H1 (cell line): ENCODE measurements around the gene ALDH7A1. TPM values are rescaled to one million over a fixed set of nuclear protein-coding genes. Genes with fewer than 3 reads are reported as not detected.

Source experiments
- CTCF ChIA-PET: fragments of 300-600 bp; sonication (Branson Sonifier 250); formaldehyde crosslinking; loops from one replicate; lab custom pipeline; 2021; ENCODE audit not compliant: partially characterized antibody; lab: Charles Lee
- POLR2A ChIA-PET: fragments of 300-600 bp; sonication (Branson Sonifier 250); formaldehyde crosslinking; loops from one replicate; lab custom pipeline; 2021; ENCODE audit warnings: inconsistent platforms; ENCODE audit not compliant: partially characterized antibody; lab: Charles Lee
- DNase-seq, 2 experiments: peaks; one replicate each; pipeline versions ENCODE4 v3.0.0 to v3.0.0-alpha.2; 2010 to 2022; ENCODE audit warnings: low spot score in 2 of 2, low read depth in 1 of 2, mixed read lengths in 1 of 2
- FAIRE-seq: peaks from 2 replicates; lab custom pipeline; 2011; peaks lifted over from hg19 to GRCh38; lab: Jason Lieb, UNC
- H2AFZ ChIP-seq: 2 replicates; pipeline ENCODE4 v1.8.1; 2012; ENCODE audit warnings: low read length, inconsistent platforms
- H2AK5ac ChIP-seq: 2 replicates; pipeline ENCODE4 v1.6.1; 2013; ENCODE audit warnings: low read depth, low read length
- H2BK120ac ChIP-seq: replicated peaks from 2 replicates; pipeline ENCODE3; 2013; ENCODE audit warnings: low read depth, low read length, inconsistent platforms
- H2BK12ac ChIP-seq: 2 replicates; pipeline ENCODE4 v1.6.1; 2013; ENCODE audit warnings: low read depth, low read length
- H2BK15ac ChIP-seq: 2 replicates; pipeline ENCODE4 v1.6.1; 2013; ENCODE audit warnings: low read length
- H2BK20ac ChIP-seq: 2 replicates; pipeline ENCODE4 v1.6.1; 2013; ENCODE audit warnings: low read length
- H2BK5ac ChIP-seq: 2 replicates; pipeline ENCODE4 v1.6.1; 2013; ENCODE audit warnings: low read depth, low read length
- H3K14ac ChIP-seq: 2 replicates; pipeline ENCODE4 v1.6.1; 2013; ENCODE audit warnings: inconsistent platforms; ENCODE audit not compliant: insufficient read length
- H3K18ac ChIP-seq: 2 replicates; pipeline ENCODE4 v1.6.1; 2013; ENCODE audit warnings: low read length; ENCODE audit errors: extremely low read depth
- H3K23ac ChIP-seq: 2 replicates; pipeline ENCODE4 v1.6.1; 2013; ENCODE audit warnings: inconsistent platforms; ENCODE audit not compliant: insufficient read length
- H3K23me2 ChIP-seq: 2 replicates; pipeline ENCODE4 v1.6.1; 2013; ENCODE audit warnings: low read depth, low read length
- H3K27ac ChIP-seq: 2 replicates; pipeline ENCODE4 v1.6.1; 2011; ENCODE audit warnings: low read depth, low read length, inconsistent platforms
- H3K27me3 ChIP-seq, 4 experiments: replicated peaks in 1 of 4; 1 replicate in 1 of 4; 2 replicates in 3 of 4; pipeline versions ENCODE4 v1.6.1 to v1.8.1; 2011 to 2013; ENCODE audit warnings: low read length in 3 of 4, mild to moderate bottlenecking in 3 of 4, inconsistent platforms in 2 of 4, mixed read lengths in 2 of 4, moderate library complexity in 1 of 4; ENCODE audit not compliant: control insufficient read depth in 3 of 4, insufficient read depth in 3 of 4; ENCODE audit errors: extremely low read depth in 1 of 4
- H3K36me3 ChIP-seq, 4 experiments: 2 replicates each; pipeline versions ENCODE4 v1.6.1 to v1.8.1; 2011 to 2013; ENCODE audit warnings: mild to moderate bottlenecking in 4 of 4, low read length in 3 of 4, moderate library complexity in 2 of 4, control low read depth in 1 of 4, inconsistent platforms in 1 of 4; ENCODE audit not compliant: insufficient read depth in 4 of 4, control insufficient read depth in 2 of 4
- H3K4ac ChIP-seq: replicated peaks from 2 replicates; pipeline ENCODE3; 2013; ENCODE audit warnings: low read length, low read depth, mixed read lengths, inconsistent platforms; ENCODE audit not compliant: insufficient read length
- H3K4me1 ChIP-seq, 4 experiments: replicated peaks in 1 of 4; 1 replicate in 1 of 4; 2 replicates in 3 of 4; pipeline versions ENCODE4 v1.6.1 to v1.8.1; 2011 to 2013; ENCODE audit warnings: low read length in 3 of 4, inconsistent platforms in 2 of 4, mixed read lengths in 1 of 4; ENCODE audit not compliant: insufficient read depth in 4 of 4, control insufficient read depth in 3 of 4
- H3K4me2 ChIP-seq, 2 experiments: 2 replicates each; pipeline versions ENCODE4 v1.6.1 to v1.8.1; 2011 to 2013; ENCODE audit warnings: low read depth in 2 of 2, low read length in 2 of 2, control low read depth in 1 of 2, inconsistent platforms in 1 of 2, mild to moderate bottlenecking in 1 of 2; ENCODE audit not compliant: insufficient read depth in 1 of 2
- H3K4me3 ChIP-seq, 4 experiments: fragments of 200-600, 300-600 bp in 1 of 4; sonication (generic), shearing (Covaris generic), sonication (Bioruptor Twin) in 1 of 4; 2 replicates each; pipeline versions ENCODE4 v1.5.1 to v1.8.1; 2011 to 2016; ENCODE audit warnings: low read length in 4 of 4, low read depth in 3 of 4, control low read depth in 2 of 4, inconsistent platforms in 2 of 4, mild to moderate bottlenecking in 2 of 4, mixed read lengths in 1 of 4, moderate library complexity in 1 of 4; ENCODE audit not compliant: insufficient read depth in 2 of 4; ENCODE audit errors: extremely low read depth in 1 of 4
- H3K56ac ChIP-seq: replicated peaks from 2 replicates; pipeline ENCODE3; 2013; ENCODE audit warnings: low read depth, mild to moderate bottlenecking, mixed read lengths, low read length, inconsistent platforms; ENCODE audit not compliant: insufficient read length
- H3K79me1 ChIP-seq: 2 replicates; pipeline ENCODE4 v1.6.1; 2013; ENCODE audit warnings: low read depth, low read length, control low read depth
- H3K79me2 ChIP-seq, 2 experiments: 2 replicates each; pipeline versions ENCODE4 v1.6.1 to v1.8.1; 2012 to 2013; ENCODE audit warnings: low read length in 2 of 2, mild to moderate bottlenecking in 2 of 2, inconsistent platforms in 1 of 2; ENCODE audit not compliant: insufficient read depth in 2 of 2, control insufficient read depth in 1 of 2
- H3K9ac ChIP-seq, 4 experiments: replicated peaks in 1 of 4; 1 replicate in 1 of 4; 2 replicates in 3 of 4; pipeline versions ENCODE4 v1.6.1 to v1.8.1; 2011 to 2013; ENCODE audit warnings: low read depth in 3 of 4, low read length in 3 of 4, control low read depth in 2 of 4, mild to moderate bottlenecking in 2 of 4, moderate library complexity in 2 of 4, inconsistent platforms in 1 of 4; ENCODE audit errors: extremely low read depth in 1 of 4
- H3K9me3 ChIP-seq, 2 experiments: 2 replicates each; pipeline versions ENCODE4 v1.6.1 to v1.8.1; 2012 to 2013; ENCODE audit warnings: mild to moderate bottlenecking in 2 of 2, moderate library complexity in 2 of 2, control low read depth in 1 of 2, inconsistent platforms in 1 of 2, low read depth in 1 of 2, low read length in 1 of 2, mixed read lengths in 1 of 2; ENCODE audit not compliant: insufficient read depth in 2 of 2
- H4K20me1 ChIP-seq, 2 experiments: replicated peaks in 1 of 2; 2 replicates each; pipeline versions ENCODE3 to v1.8.1; 2011 to 2013; ENCODE audit warnings: inconsistent platforms in 2 of 2, low read length in 2 of 2, mild to moderate bottlenecking in 1 of 2; ENCODE audit not compliant: insufficient read depth in 2 of 2, control insufficient read depth in 1 of 2
- H4K5ac ChIP-seq: 2 replicates; pipeline ENCODE4 v1.6.1; 2013; ENCODE audit warnings: low read length, low read depth, mixed read lengths, inconsistent platforms; ENCODE audit not compliant: insufficient read length
- H4K8ac ChIP-seq: 2 replicates; pipeline ENCODE4 v1.8.0; 2013; ENCODE audit warnings: mild to moderate bottlenecking, moderate library complexity, low read length, inconsistent platforms; ENCODE audit not compliant: insufficient read depth; ENCODE audit errors: extremely low read depth
- H4K91ac ChIP-seq: replicated peaks from 2 replicates; pipeline ENCODE3; 2013; ENCODE audit warnings: low read length, mixed read lengths, inconsistent platforms; ENCODE audit not compliant: insufficient read length
- CTCF ChIP-seq, 3 experiments: IDR thresholded peaks; 1 replicate in 2 of 3; 2 replicates in 1 of 3; pipeline versions ENCODE4 v1.5.1 to v1.6.1; 2011; ENCODE audit warnings: low read length in 3 of 3, mild to moderate bottlenecking in 3 of 3, inconsistent platforms in 2 of 3, low read depth in 1 of 3, moderate library complexity in 1 of 3; ENCODE audit not compliant: insufficient read depth in 1 of 3; ENCODE audit errors: control extremely low read depth in 1 of 3
- EGR1 ChIP-seq: IDR thresholded peaks from 2 replicates; pipeline ENCODE4 v1.6.1; 2011; ENCODE audit warnings: low read depth, low read length, borderline replicate concordance
- RAD21 ChIP-seq, 2 experiments: IDR thresholded peaks in 1 of 2; conservative IDR thresholded peaks in 1 of 2; 2 replicates each; pipeline ENCODE4 v1.6.1; 2011; ENCODE audit warnings: low read depth in 2 of 2, low read length in 2 of 2, improper control_type of control experiment in 1 of 2, inconsistent platforms in 1 of 2, mild to moderate bottlenecking in 1 of 2, moderate library complexity in 1 of 2
- WGBS, 2 experiments: shearing (Covaris generic) in 1 of 2; methylation state at CpG; one replicate each; pipeline versions ENCODE4 v1.1.6 to v1.1.7; 2013 to 2015; ENCODE audit warnings: low lambda C conversion rate in 2 of 2, mixed read lengths in 2 of 2, inconsistent platforms in 1 of 2, low coverage in 1 of 2, missing lambda C conversion rate in 1 of 2; ENCODE audit not compliant: insufficient replicate concordance in 2 of 2, insufficient coverage in 1 of 2, insufficient read length in 1 of 2; ENCODE audit errors: extremely low coverage in 1 of 2, missing lambda C conversion rate in 1 of 2; 5-methylcytosine and 5-hydroxymethylcytosine counted together
- polyA plus RNA-seq, 7 experiments: library from polyadenylated mRNA; depleted of rRNA in 3 of 7; stranded (reverse) in 5 of 7; unstranded in 2 of 7; fragments of >200 nt in 5 of 7; fragments of 200-250 nt in 2 of 7; gene quantifications; 1 replicate in 5 of 7; 2 replicates in 1 of 7; 4 replicates in 1 of 7; pipeline versions ENCODE4 v1.2.1 to v1.2.3, GENCODE V29; 2011 to 2013; ENCODE audit warnings: missing spikeins in 2 of 7, mixed read lengths in 2 of 7
- total RNA-seq: library from RNA; stranded (reverse); fragmentation: NEBNext Ultra II Directional; extraction: Animal tissue kit (Norgen Biotek cat#: 25700); gene quantifications from 2 replicates; pipeline ENCODE4 v1.2.1, GENCODE V29; 2021
- TF ChIP-seq, protein P1 (sequence below): IDR thresholded peaks from 2 replicates; pipeline ENCODE4 v1.6.1; 2012; ENCODE audit warnings: inconsistent platforms

ALDH7A1 gene
- total and polyA plus RNA-seq, 2 of the 8 experiments (the other 6 are each of a cell fraction or from before 2014, with no cell fraction given), result 99.6 to 225 TPM

- Histone ChIP-seq H4K8ac (no peak overlapping the region), H3K4me2 (no peak overlapping the region), H3K9ac (no peak overlapping the region), H3K27ac (no peak overlapping the region), H2BK12ac (no peak overlapping the region), H2AFZ (no peak overlapping the region), H3K9me3 (no peaks in the 10 kb centered on the region), H2BK5ac (no peak overlapping the region), H3K23me2 (no peaks in the 10 kb centered on the region), H3K18ac (no peak overlapping the region), H3K79me1 (no peaks in the 10 kb centered on the region), H3K4me3 (no peak overlapping the region), H3K56ac (no peak overlapping the region), H3K23ac (no peak overlapping the region), H2BK120ac (no peak overlapping the region), H4K5ac (no peak overlapping the region), H2BK15ac (no peak overlapping the region), H3K36me3 (peaks cover 2 to 43% (median 27%) of the 10 kb centered on the region in 4 experiments), H3K4me1 (no peaks in the 10 kb centered on the region), H3K27me3 (no peaks in the 10 kb centered on the region), H4K91ac (no peak overlapping the region), H3K79me2 (no peaks in the 10 kb centered on the region), H4K20me1 (no peaks in the 10 kb centered on the region), H2AK5ac (no peak overlapping the region), H3K14ac (no peak overlapping the region), H3K4ac (no peak overlapping the region), H2BK20ac (no peak overlapping the region)
- WGBS, 2 experiments, result 87% methylated on average over 12 of the region's 12 CpGs; no CpG with 5 or more reads in 1 of the 2 experiments
- no peak for DNase-seq
- ChIA-PET POLR2A (interaction anchor here (1.4 kb wide), 1 partner anchor 139 kb away, joined by 3 read pairs; no protein-coding TSS in a partner anchor), CTCF (interaction anchor here (0.9 to 6.0 kb wide), 14 partner anchors 8 to 152 kb away, joined by 3 to 60 read pairs (median 6); no protein-coding TSS in a partner anchor)
- no peak for FAIRE-seq
- TF ChIP-seq CTCF (IDR thresholded peaks at IDR 0.05; ENCODE audit: control extremely low read depth in 1 of 3, insufficient read depth in 1 of 3, low read depth in 1 of 3, low read length in 3 of 3) (peak in 2 of 3 experiments; percentile 20 to 23; a peak in 2 of 4 replicates), RAD21 (IDR thresholded peaks at IDR 0.05 in 1 of 2, conservative IDR thresholded peaks at IDR 0.05 in 1 of 2; ENCODE audit: low read depth in 2 of 2, low read length in 2 of 2) (peak in 1 of 2 experiments; percentile 27; a peak in 2 of 4 replicates), EGR1 (no peak)
- TF ChIP-seq, protein P1, sequence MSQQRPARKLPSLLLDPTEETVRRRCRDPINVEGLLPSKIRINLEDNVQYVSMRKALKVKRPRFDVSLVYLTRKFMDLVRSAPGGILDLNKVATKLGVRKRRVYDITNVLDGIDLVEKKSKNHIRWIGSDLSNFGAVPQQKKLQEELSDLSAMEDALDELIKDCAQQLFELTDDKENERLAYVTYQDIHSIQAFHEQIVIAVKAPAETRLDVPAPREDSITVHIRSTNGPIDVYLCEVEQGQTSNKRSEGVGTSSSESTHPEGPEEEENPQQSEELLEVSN, result no peak
These were observed 104.7 kb downstream of the ALDH7A1 start for GRCh38 chr5:126490167-126490940.
